Neutrophil (primary cell): Measurements from ENCODE around the gene MYBBP1A.

ENCODE experiments used
- H3K27ac ChIP-seq: fragments of 200-600 bp; sonication (generic); 2 replicates; pipeline ENCODE4 v1.5.1; 2016; ENCODE audit warnings: mild to moderate bottlenecking, moderate library complexity
- H3K27me3 ChIP-seq: fragments of 200-600 bp; sonication (generic); 2 replicates; pipeline ENCODE4 v1.6.0; 2016; ENCODE audit warnings: mild to moderate bottlenecking
- H3K36me3 ChIP-seq: fragments of 200-600 bp; sonication (generic); 2 replicates; pipeline ENCODE4 v1.5.1; 2017
- H3K4me1 ChIP-seq, 2 experiments: fragments of 200-600 bp in 1 of 2; sonication (generic) in 1 of 2; 1 replicate in 1 of 2; 2 replicates in 1 of 2; pipeline versions ENCODE4 v1.5.1 to v1.6.1; 2013 to 2016; ENCODE audit warnings: low read depth in 1 of 2, low read length in 1 of 2, mild to moderate bottlenecking in 1 of 2, moderate library complexity in 1 of 2; ENCODE audit not compliant: control insufficient read depth in 1 of 2, insufficient read depth in 1 of 2
- H3K4me3 ChIP-seq, 2 experiments: fragments of 200-600 bp in 1 of 2; sonication (generic) in 1 of 2; 1 replicate in 1 of 2; 2 replicates in 1 of 2; pipeline ENCODE4 v1.5.1; 2013 to 2016; ENCODE audit warnings: low read depth in 1 of 2, low read length in 1 of 2, mild to moderate bottlenecking in 1 of 2, moderate library complexity in 1 of 2
- H3K9me3 ChIP-seq: fragments of 200-600 bp; sonication (generic); 2 replicates; pipeline ENCODE4 v1.5.1; 2016
- CTCF ChIP-seq: fragments of 200-600 bp; sonication (generic); IDR thresholded peaks from 2 replicates; pipeline ENCODE4 v1.5.1; 2016; ENCODE audit warnings: antibody characterized with exemption

MYBBP1A gene

GRCh38 chr17:4544135-4544950, 10.8 kb downstream of the MYBBP1A start:
- Histone ChIP-seq H3K4me3 (no peak overlapping the region), H3K27me3 (no peaks in the 10 kb centered on the region), H3K9me3 (no peaks in the 10 kb centered on the region), H3K4me1 (peaks cover 3 to 8% of the 10 kb centered on the region in 2 experiments), H3K27ac (no peak overlapping the region), H3K36me3 (peaks cover 22% of the 10 kb centered on the region)
- no peak for TF ChIP-seq CTCF

- no peak for TF ChIP-seq CTCF
- no peaks in the 10 kb centered on the region for H3K9me3 ChIP-seq
- peaks cover 21% of the 10 kb centered on the region for H3K36me3 ChIP-seq
- H3K27ac ChIP-seq, result no peak overlapping the region
- no peaks in the 10 kb centered on the region for H3K27me3 ChIP-seq
- no peak overlapping the region for H3K4me3 ChIP-seq
- peaks cover 7 to 9% of the 10 kb centered on the region in 2 experiments for H3K4me1 ChIP-seq
Observed at GRCh38 chr17:4543557-4544026, 11.6 kb downstream of the MYBBP1A start.

- H3K27ac ChIP-seq, result no peak overlapping the region
- no peak for TF ChIP-seq CTCF
- H3K4me3 ChIP-seq, result no peak overlapping the region
- peaks cover 9 to 12% of the 10 kb centered on the region in 2 experiments for H3K4me1 ChIP-seq
- H3K27me3 ChIP-seq, result no peaks in the 10 kb centered on the region
- peaks cover 21% of the 10 kb centered on the region for H3K36me3 ChIP-seq
- no peaks in the 10 kb centered on the region for H3K9me3 ChIP-seq
Observed at GRCh38 chr17:4542726-4543191, 12.4 kb downstream of the MYBBP1A start.

GRCh38 chr17:4542003-4542725, 13.0 kb downstream of the MYBBP1A start:
- no peaks in the 10 kb centered on the region for H3K9me3 ChIP-seq
- no peaks in the 10 kb centered on the region for H3K27me3 ChIP-seq
- no peak overlapping the region for H3K4me3 ChIP-seq
- H3K4me1 ChIP-seq, result peaks cover 10 to 12% of the 10 kb centered on the region in 2 experiments
- peaks cover 25% of the 10 kb centered on the region for H3K36me3 ChIP-seq
- TF ChIP-seq CTCF, result no peak
- no peak overlapping the region for H3K27ac ChIP-seq

GRCh38 chr17:4541328-4542002, 13.7 kb downstream of the MYBBP1A start:
- H3K36me3 ChIP-seq, result peaks cover 26% of the 10 kb centered on the region

More at GRCh38 chr17:4541328-4542002, 13.7 kb downstream of the MYBBP1A start:
- no peak overlapping the region for H3K4me3 ChIP-seq
- no peaks in the 10 kb centered on the region for H3K27me3 ChIP-seq
- peaks cover 17% of the 10 kb centered on the region in 2 experiments for H3K4me1 ChIP-seq
- H3K9me3 ChIP-seq, result no peaks in the 10 kb centered on the region
- no peak for TF ChIP-seq CTCF
- no peak overlapping the region for H3K27ac ChIP-seq
